Hepatocyte (in vitro differentiated cells): ENCODE measurements around the gene RPL36AL. TPM values are rescaled to one million over a fixed set of nuclear protein-coding genes. Genes with fewer than 3 reads are reported as not detected.
"Not testable (repeated sequence)": the region's sequence is repeated elsewhere in the genome, so short reads cannot be mapped to it uniquely, and the experiment has no call there.

Source experiments
- DNase-seq: peaks from one replicate; pipeline ENCODE4 v3.0.0-alpha.2; 2016; ENCODE audit warnings: low spot score
- H2AFZ ChIP-seq: fragments of 200-600 bp; sonication (generic); 2 replicates; pipeline ENCODE4 v1.6.0; 2016; ENCODE audit warnings: antibody characterized with exemption, mild to moderate bottlenecking
- H3K27ac ChIP-seq: fragments of 200-600 bp; sonication (generic); 2 replicates; pipeline ENCODE4 v1.5.1; 2016; ENCODE audit warnings: mild to moderate bottlenecking
- H3K27me3 ChIP-seq: fragments of 200-600 bp; sonication (generic); 2 replicates; pipeline ENCODE4 v1.6.1; 2016
- H3K36me3 ChIP-seq: fragments of 200-600 bp; sonication (generic); replicated peaks from 2 replicates; pipeline ENCODE4 v1.5.1; 2016; ENCODE audit warnings: low read depth; ENCODE audit not compliant: insufficient read depth
- H3K4me1 ChIP-seq: fragments of 200-600 bp; sonication (generic); 2 replicates; pipeline ENCODE4 v1.5.1; 2016; ENCODE audit warnings: mild to moderate bottlenecking, moderate library complexity; ENCODE audit not compliant: insufficient read depth
- H3K4me2 ChIP-seq: fragments of 200-600 bp; sonication (generic); 2 replicates; pipeline ENCODE4 v1.6.0; 2016
- H3K4me3 ChIP-seq: fragments of 200-600 bp; sonication (generic); 2 replicates; pipeline ENCODE4 v1.5.1; 2016; ENCODE audit warnings: mild to moderate bottlenecking
- H3K79me2 ChIP-seq: fragments of 200-600 bp; sonication (generic); 2 replicates; pipeline ENCODE4 v1.6.0; 2017; ENCODE audit warnings: mild to moderate bottlenecking
- H3K9me2 ChIP-seq: fragments of 200-600 bp; sonication (generic); replicated peaks from 2 replicates; pipeline ENCODE4 v1.6.0; 2017; ENCODE audit warnings: mild to moderate bottlenecking; ENCODE audit not compliant: insufficient read depth
- H3K9me3 ChIP-seq: fragments of 200-600 bp; sonication (generic); 2 replicates; pipeline ENCODE4 v1.5.1; 2016; ENCODE audit warnings: low read depth, mild to moderate bottlenecking
- H4K20me1 ChIP-seq: fragments of 200-600 bp; sonication (generic); 2 replicates; pipeline ENCODE4 v1.6.0; 2016; ENCODE audit warnings: mild to moderate bottlenecking; ENCODE audit not compliant: insufficient read depth, poor library complexity, severe bottlenecking
- CTCF ChIP-seq: fragments of 200-600 bp; sonication (generic); IDR thresholded peaks from 2 replicates; pipeline ENCODE4 v1.5.1; 2016; ENCODE audit warnings: antibody characterized with exemption, mild to moderate bottlenecking; ENCODE audit not compliant: poor library complexity
- EZH2 ChIP-seq: fragments of 200-600 bp; sonication (generic); IDR thresholded peaks from 2 replicates; pipeline ENCODE4 v1.6.1; 2016; ENCODE audit warnings: antibody characterized with exemption, mild to moderate bottlenecking, borderline replicate concordance
- EZH2phosphoT487 ChIP-seq: fragments of 200-600 bp; sonication (generic); IDR thresholded peaks from one replicate; pipeline ENCODE4 v1.6.1; 2018; ENCODE audit warnings: antibody characterized with exemption, mild to moderate bottlenecking, low read depth, moderate library complexity; ENCODE audit not compliant: unreplicated experiment, severe bottlenecking
- WGBS: methylation state at CpG from one replicate; pipeline ENCODE4 v1.1.6; 2016; ENCODE audit warnings: low lambda C conversion rate; ENCODE audit errors: missing lambda C conversion rate; 5-methylcytosine and 5-hydroxymethylcytosine counted together
- polyA plus RNA-seq: library from polyadenylated mRNA; unstranded; fragments of >200 nt; fragmentation: Nextera tagmentation; extraction: Ambion mirVana; gene quantifications from 2 replicates; pipeline ENCODE4 v1.2.1, GENCODE V29; 2016
- total RNA-seq: library from RNA; depleted of rRNA; stranded (reverse); fragments of >200 nt; gene quantifications from 2 replicates; pipeline ENCODE4 v1.2.3, GENCODE V29; 2014

RPL36AL gene
- 175 and 208 TPM in 2 replicates for total RNA-seq
- polyA plus RNA-seq = 277 TPM in 2 replicates

GRCh38 chr14:49620182-49621113, at the start of gene RPL36AL, which contains the start of gene MGAT2:
Gene RPL36AL, minus strand, starts transcription at chr14:49620626. Its CDS starts 1,522 bp downstream, at chr14:49619104.
Gene MGAT2, plus strand, starts transcription at chr14:49620799. Its CDS starts 470 bp downstream, at chr14:49621269.
- DNase-seq = peak; percentile 98
- Histone ChIP-seq H4K20me1 (peaks cover 27% of the 10 kb centered on the region), H3K36me3 (no peaks in the 10 kb centered on the region), H3K9me3 (no peaks in the 10 kb centered on the region), H3K4me2 (peak within 1 kb of the TSS; percentile 95), H3K4me3 (peak within 1 kb of the TSS; percentile 89), H3K79me2 (peaks cover 68% of the 10 kb centered on the region), H3K9me2 (no peaks in the 10 kb centered on the region), H3K4me1 (peaks cover 21% of the 10 kb centered on the region), H3K27ac (peak within 1 kb of the TSS; percentile 97), H3K27me3 (no peaks in the 10 kb centered on the region), H2AFZ (peak within 1 kb of the TSS; percentile 72)
- under 1% methylated on average over 64 of the region's 85 CpGs for WGBS
- TF ChIP-seq CTCF = peak; percentile 28
- no peak for TF ChIP-seq EZH2

GRCh38 chr14:49659526-49660455, 39.4 kb upstream of the RPL36AL start:
- Histone ChIP-seq H3K9me2 (no peaks in the 10 kb centered on the region), H3K4me1 (no peaks in the 10 kb centered on the region), H3K36me3 (no peaks in the 10 kb centered on the region), H2AFZ (no peak overlapping the region), H3K4me2 (no peak overlapping the region), H3K4me3 (no peak overlapping the region), H3K27me3 (no peaks in the 10 kb centered on the region), H3K9me3 (no peaks in the 10 kb centered on the region), H4K20me1 (no peaks in the 10 kb centered on the region), H3K27ac (peak overlapping the region; percentile 26), H3K79me2 (peaks cover 2% of the 10 kb centered on the region)
- TF ChIP-seq EZH2phosphoT487 = no peak
- no peak for TF ChIP-seq EZH2
- TF ChIP-seq CTCF = no peak
- 65% methylated on average over 2 of the region's 2 CpGs for WGBS
- no peak for DNase-seq

- H3K4me1 ChIP-seq, H4K20me1 ChIP-seq, H2AFZ ChIP-seq, DNase-seq, H3K9me3 ChIP-seq, H3K4me2 ChIP-seq, H3K27me3 ChIP-seq, H3K9me2 ChIP-seq, H3K79me2 ChIP-seq, H3K36me3 ChIP-seq, H3K4me3 ChIP-seq, H3K27ac ChIP-seq: not testable (repeated sequence)
- 93% methylated on average over 5 of the region's 6 CpGs for WGBS
Measured at GRCh38 chr14:49657500-49657899, 37.1 kb upstream of the RPL36AL start.

GRCh38 chr14:49654511-49654910, 34.1 kb upstream of the RPL36AL start:
- H3K4me2 ChIP-seq = no peak overlapping the region
- no peaks in the 10 kb centered on the region for H3K9me3 ChIP-seq
- 98% methylated on average over 3 of the region's 3 CpGs for WGBS
- TF ChIP-seq CTCF = no peak
- no peak for TF ChIP-seq EZH2phosphoT487
- TF ChIP-seq EZH2 = no peak
- no peaks in the 10 kb centered on the region for H3K27me3 ChIP-seq
- no peak overlapping the region for H3K4me3 ChIP-seq
- no peak overlapping the region for H2AFZ ChIP-seq
- H3K79me2 ChIP-seq = peaks cover 5% of the 10 kb centered on the region
- H3K9me2 ChIP-seq = no peaks in the 10 kb centered on the region
- no peaks in the 10 kb centered on the region for H3K4me1 ChIP-seq
- no peak overlapping the region for H3K27ac ChIP-seq
- DNase-seq = no peak
- no peaks in the 10 kb centered on the region for H4K20me1 ChIP-seq
- H3K36me3 ChIP-seq = no peaks in the 10 kb centered on the region
